Small intestine (tissue), 7 donors: Measurements from ENCODE around the gene REPIN1. TPM values are rescaled to one million over a fixed set of nuclear protein-coding genes. Genes with fewer than 3 reads are reported as not detected.

Experiments
- DNase-seq, 2 donors: peaks; one replicate each; pipeline versions ENCODE4 v3.0.0 to v3.0.0-alpha.2; 2013
- FAIRE-seq: peaks from 2 replicates; lab custom pipeline; 2012; peaks lifted over from hg19 to GRCh38; lab: Jason Lieb, UNC
- H3K27ac ChIP-seq, 3 donors: one replicate each; pipeline ENCODE4 v1.5.1; 2013; ENCODE audit warnings: low read length in 2 of 3, mild to moderate bottlenecking in 2 of 3, control low read depth in 1 of 3, inconsistent platforms in 1 of 3, low read depth in 1 of 3, moderate library complexity in 1 of 3
- H3K27me3 ChIP-seq, 3 donors: one replicate each; pipeline ENCODE4 v1.6.1; 2013; ENCODE audit warnings: low read length in 3 of 3, inconsistent platforms in 1 of 3; ENCODE audit not compliant: control insufficient read depth in 3 of 3, insufficient read depth in 3 of 3
- H3K36me3 ChIP-seq, 3 donors: one replicate each; pipeline ENCODE4 v1.6.1; 2013; ENCODE audit warnings: low read length in 3 of 3, inconsistent platforms in 1 of 3, low read depth in 1 of 3, mild to moderate bottlenecking in 1 of 3, moderate library complexity in 1 of 3; ENCODE audit not compliant: control insufficient read depth in 3 of 3, insufficient read depth in 2 of 3
- H3K4me1 ChIP-seq, 3 donors: one replicate each; pipeline ENCODE4 v1.6.1; 2013; ENCODE audit warnings: low read length in 2 of 3, inconsistent platforms in 1 of 3, low read depth in 1 of 3, mild to moderate bottlenecking in 1 of 3, moderate library complexity in 1 of 3; ENCODE audit not compliant: control insufficient read depth in 3 of 3, insufficient read depth in 2 of 3
- H3K4me3 ChIP-seq, 3 donors: one replicate each; pipeline ENCODE4 v1.5.1; 2013; ENCODE audit warnings: low read length in 3 of 3, control low read depth in 1 of 3, inconsistent platforms in 1 of 3, low read depth in 1 of 3, mild to moderate bottlenecking in 1 of 3, moderate library complexity in 1 of 3
- H3K9me3 ChIP-seq, 2 donors: one replicate each; pipeline ENCODE4 v1.6.1; 2013; ENCODE audit warnings: low read depth in 1 of 2, low read length in 1 of 2; ENCODE audit not compliant: control insufficient read depth in 2 of 2, insufficient read depth in 1 of 2
- WGBS, 3 donors: extraction: QIAGEN DNeasy Blood & Tissue Kit; methylation state at CpG; one replicate each; pipeline ENCODE4 v1.1.7; 2013; 5-methylcytosine and 5-hydroxymethylcytosine counted together
- polyA plus RNA-seq, 4 donors: library from polyadenylated mRNA; stranded (reverse) in 3 of 4; unstranded in 1 of 4; fragments of 200-250 nt in 3 of 4; fragments of 120-200 nt in 1 of 4; gene quantifications; one replicate each; pipeline versions ENCODE4 v1.2.1 to v1.2.3, GENCODE V29; 2013
- donor health status: healthy with polysubstance abuse.
- donor health status: control.
- donor health status: control.
- donor health status: Bipolar disorder and iron deficiency.
- donor health status: healthy.

REPIN1 gene
- polyA plus RNA-seq, 4 donors = 46.5 to 138 (median 78.0) TPM

DNA sequence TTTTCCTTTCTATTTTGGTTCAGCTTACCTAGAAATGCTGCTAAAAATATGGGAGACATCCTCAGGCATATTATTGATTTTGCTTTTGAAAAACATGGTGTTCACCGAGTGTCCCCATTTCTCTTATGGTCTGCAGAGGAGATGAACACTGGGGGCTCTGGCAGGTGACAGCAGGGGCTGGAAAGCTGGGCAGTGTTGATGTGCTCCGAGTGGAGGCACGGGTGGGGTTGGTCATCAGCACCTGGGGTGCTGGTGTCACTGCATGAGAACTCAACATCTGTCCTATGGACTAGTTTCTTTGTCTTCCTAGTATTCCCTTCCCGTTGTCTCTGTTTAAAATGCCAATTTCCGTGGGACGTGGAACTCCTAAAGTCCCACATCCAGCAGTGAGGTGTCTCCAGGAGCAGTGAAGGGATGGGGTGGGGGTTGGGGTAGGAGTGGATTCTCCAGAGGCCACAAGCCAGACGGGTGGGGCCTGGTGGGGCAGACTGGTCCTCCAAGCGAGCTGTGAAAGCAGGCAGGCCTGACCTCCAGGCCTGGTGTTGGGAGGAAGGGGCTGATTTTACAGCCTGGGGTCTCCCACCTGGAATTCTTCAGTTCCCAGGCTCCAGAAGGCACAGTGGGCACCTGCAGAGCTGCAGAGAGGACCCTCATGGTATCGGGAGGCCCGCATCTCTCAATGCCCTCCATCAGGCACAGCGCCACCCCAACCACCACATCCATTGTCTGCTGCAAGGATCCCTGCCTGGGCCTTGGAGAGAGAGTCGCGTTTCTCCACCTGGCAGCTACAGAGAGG lies 35.0 kb downstream of the REPIN1 start:
- Histone ChIP-seq H3K36me3 (peaks cover 0 to 32% (median 0%) of the 10 kb centered on the region in 3 donors), H3K9me3 (no peaks in the 10 kb centered on the region), H3K27ac (peak overlapping the region in 1 of 3 donors; percentile 92), H3K4me3 (no peak overlapping the region), H3K4me1 (peaks cover 4 to 60% (median 11%) of the 10 kb centered on the region in 3 donors), H3K27me3 (no peaks in the 10 kb centered on the region)
- FAIRE-seq (no peak), DNase-seq (no peak)
- 80 to 88% (median 84%) methylated on average over 13 of the region's 13 CpGs for WGBS, 3 donors

DNA sequence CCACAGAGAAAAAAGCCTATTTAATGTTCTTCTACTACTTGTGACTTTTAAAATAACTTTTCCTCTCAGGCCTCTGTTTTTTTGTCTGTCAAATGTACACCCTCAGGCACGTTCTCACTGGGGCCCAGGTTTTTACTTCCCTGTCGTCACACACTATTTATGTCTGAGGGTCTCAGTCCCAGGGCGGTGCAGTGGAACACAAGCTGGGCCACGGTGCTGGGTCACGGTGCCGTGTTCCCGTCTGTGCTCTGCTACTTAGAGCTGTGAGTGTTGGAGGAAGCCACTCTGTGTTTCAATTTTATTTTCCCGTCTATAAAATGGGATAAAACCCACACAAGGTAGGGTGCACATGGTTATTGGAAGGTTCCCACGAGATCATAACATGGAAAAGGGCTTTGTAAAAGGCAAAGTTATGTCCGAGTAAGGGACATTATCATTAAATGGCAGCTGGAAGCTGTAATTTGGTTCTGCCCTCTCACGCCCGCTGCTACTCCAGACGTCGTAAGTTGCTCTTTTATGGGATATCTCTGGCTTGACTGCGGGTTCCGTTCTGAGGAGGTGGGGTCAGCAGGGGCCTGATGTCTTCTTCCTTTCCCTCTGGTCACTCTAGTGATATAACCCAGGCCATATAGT lies 35.7 kb downstream of the REPIN1 start:
- Histone ChIP-seq H3K9me3 (no peaks in the 10 kb centered on the region), H3K27me3 (no peaks in the 10 kb centered on the region), H3K4me3 (peak overlapping the region; percentile 58 to 73 (median 66)), H3K27ac (peak overlapping the region; percentile 84 to 92 (median 86)), H3K36me3 (peaks cover 0 to 32% (median 0%) of the 10 kb centered on the region in 3 donors), H3K4me1 (peaks cover 4 to 60% (median 11%) of the 10 kb centered on the region in 3 donors)
- 23 to 32% (median 26%) methylated on average over 16 of the region's 16 CpGs for WGBS, 3 donors
- no peak for FAIRE-seq
- no peak for DNase-seq

DNA sequence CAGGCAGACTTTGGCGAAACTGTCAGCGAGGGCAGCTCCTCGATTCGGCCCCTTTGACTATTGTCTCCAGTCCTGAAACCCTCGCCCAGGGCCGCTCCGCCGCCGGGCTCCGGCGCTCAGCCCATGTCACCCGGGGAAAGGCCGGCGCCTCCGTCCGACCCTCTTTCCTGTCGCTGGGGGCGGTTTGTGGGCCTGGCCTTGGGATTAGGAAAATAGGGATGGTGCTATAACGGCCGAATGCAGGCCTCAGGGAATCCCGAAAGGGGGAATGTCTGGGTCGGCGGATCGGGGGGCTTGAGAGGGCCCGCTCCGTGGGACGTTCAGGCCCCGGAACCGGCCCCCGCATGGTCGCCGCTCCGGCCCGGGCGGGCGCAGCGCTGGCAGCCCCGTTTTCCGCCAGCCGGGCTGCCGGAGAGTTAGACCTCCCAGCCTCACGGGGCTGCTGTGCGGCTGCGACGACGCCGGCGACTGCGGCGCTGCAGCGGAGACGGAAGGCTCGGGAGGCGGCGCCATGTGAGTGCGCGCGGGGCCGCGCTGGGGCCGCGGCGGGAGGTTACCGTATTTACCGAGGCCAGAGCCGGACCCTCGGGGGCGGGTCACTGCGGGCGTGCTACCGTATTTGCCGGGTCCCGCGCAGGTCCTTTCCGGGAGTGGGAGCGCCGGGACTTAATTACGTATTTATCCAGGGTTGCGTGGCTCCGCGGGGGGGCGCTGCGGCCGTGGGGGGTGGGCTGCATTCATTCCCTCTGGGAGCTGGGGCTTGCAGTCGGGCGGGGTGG lies 36.4 kb downstream of the REPIN1 start:
- 0 to 1% (median 1%) methylated on average over 76 to 86 of the region's 86 CpGs for WGBS, 3 donors

DNA sequence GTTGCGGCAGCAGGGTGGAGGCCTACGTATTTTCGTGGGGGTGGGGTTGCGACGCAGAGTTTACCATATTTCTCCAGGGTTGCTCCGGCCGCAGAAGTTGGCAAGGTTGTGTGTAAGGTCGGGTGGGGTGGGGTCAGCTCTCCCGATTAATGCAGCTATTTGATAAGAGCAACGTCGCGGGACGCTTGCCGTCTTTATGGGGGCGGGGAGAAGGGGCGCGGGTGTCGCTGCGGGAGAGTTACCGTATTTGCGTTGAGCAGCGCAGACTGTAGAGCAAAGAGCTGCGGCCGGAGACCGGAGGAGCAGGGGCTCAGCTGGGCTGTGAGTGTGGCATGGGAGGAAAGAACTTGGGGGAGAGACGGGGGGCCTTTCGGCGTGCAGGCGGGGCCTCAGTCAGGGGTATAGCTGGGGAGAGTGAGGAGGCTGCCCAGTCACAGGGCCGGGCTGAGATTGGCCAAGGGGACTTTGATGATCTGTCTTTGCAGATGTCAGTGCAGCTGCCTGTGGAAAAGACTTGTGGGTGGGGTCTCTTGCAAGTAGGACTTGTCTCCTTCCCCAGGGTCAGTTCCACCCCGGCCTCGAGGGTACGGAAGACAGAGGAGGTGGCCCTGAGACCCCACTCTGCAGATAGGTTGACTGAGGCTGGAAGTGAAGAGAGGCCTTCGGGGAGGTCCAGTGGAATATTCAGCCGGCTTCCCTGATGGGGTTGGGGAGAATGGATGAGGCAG lies 37.1 kb downstream of the REPIN1 start:
- Histone ChIP-seq H3K27ac (peak overlapping the region; percentile 84 to 92 (median 86)), H3K36me3 (peaks cover 0 to 34% (median 0%) of the 10 kb centered on the region in 3 donors), H3K27me3 (no peaks in the 10 kb centered on the region), H3K4me3 (peak overlapping the region; percentile 58 to 73 (median 66)), H3K9me3 (no peaks in the 10 kb centered on the region), H3K4me1 (peaks cover 4 to 53% (median 11%) of the 10 kb centered on the region in 3 donors)
- DNase-seq (peak in 1 of 2 donors; percentile 30), FAIRE-seq (no peak)
- WGBS, 3 donors = 2 to 5% (median 4%) methylated on average over 34 to 35 of the region's 35 CpGs

More for the DNA sequence above, 36.4 kb downstream of the REPIN1 start:
- Histone ChIP-seq H3K27ac (peak overlapping the region; percentile 84 to 92 (median 86)), H3K9me3 (no peaks in the 10 kb centered on the region), H3K4me1 (peaks cover 4 to 60% (median 11%) of the 10 kb centered on the region in 3 donors), H3K4me3 (peak overlapping the region; percentile 58 to 73 (median 66)), H3K27me3 (no peaks in the 10 kb centered on the region), H3K36me3 (peaks cover 0 to 30% (median 0%) of the 10 kb centered on the region in 3 donors)
- DNase-seq (peak; percentile 84 to 95), FAIRE-seq (no peak)

DNA sequence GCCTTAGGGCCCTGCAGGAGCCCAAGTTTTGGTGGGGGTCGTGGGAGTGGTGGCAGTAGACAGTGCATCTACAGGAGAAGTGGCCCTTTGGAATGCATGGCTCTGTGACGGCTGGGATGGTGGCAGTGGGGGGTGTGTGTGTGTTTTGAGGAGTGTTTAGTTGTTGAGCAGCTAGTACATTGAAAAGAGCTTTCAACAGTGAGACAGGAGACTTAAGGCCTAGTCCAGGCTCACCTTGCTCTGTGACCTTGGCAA lies 37.6 kb downstream of the REPIN1 start:
- Histone ChIP-seq H3K27ac (peak overlapping the region; percentile 84 to 92 (median 86)), H3K4me3 (peak overlapping the region; percentile 58 to 73 (median 66)), H3K9me3 (no peaks in the 10 kb centered on the region), H3K36me3 (peaks cover 0 to 36% (median 0%) of the 10 kb centered on the region in 3 donors), H3K27me3 (no peaks in the 10 kb centered on the region), H3K4me1 (peaks cover 4 to 48% (median 11%) of the 10 kb centered on the region in 3 donors)
- DNase-seq = no peak
- 0 to 17% (median 3%) methylated on average over 2 of the region's 2 CpGs for WGBS, 3 donors
- no peak for FAIRE-seq

DNA sequence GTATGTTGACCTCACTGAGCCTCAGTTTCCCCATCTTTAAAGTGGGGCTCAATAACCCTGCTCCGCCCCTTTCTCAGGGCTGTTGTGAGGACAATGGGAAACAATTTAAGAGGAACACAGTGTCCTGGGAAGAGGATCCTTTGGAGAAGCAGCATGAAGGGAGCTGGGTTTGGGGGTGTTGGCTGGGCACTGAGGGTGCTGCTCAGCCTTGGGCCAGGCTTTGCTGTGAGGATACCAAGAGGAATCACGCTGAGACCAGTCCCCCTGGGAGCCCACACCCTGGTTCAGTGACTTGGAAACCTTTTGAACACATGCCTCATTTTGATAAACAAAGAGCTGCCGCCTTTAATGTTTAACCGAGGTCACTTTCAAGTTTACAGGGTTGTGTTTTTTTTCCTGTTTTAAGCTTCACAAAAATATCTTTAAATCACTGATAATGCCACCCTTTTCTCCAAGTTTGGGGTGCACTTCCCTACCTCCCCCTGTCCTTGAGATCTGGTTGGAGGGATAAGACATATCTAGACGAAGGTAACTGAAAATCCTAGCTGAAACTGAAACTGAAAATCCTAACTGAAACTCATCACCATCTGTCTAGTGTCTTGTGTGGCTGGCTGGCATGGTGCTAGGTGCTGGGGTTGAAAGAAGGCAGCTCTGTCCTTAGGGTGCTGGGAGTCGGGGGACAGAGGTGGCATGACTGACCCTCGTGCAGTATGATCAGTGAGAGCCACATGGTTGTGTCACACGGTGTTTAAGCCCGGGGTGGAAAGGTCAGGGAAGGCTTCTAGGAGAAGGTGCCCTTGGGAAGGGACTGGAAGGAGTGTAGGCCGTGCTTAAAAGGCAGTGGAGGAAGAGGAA lies 38.2 kb downstream of the REPIN1 start:
- Histone ChIP-seq H3K27ac (peak overlapping the region; percentile 84 to 92 (median 86)), H3K4me1 (peaks cover 4 to 48% (median 11%) of the 10 kb centered on the region in 3 donors), H3K27me3 (no peaks in the 10 kb centered on the region), H3K4me3 (peak overlapping the region in 2 of 3 donors; percentile 66 to 73), H3K9me3 (no peaks in the 10 kb centered on the region), H3K36me3 (peaks cover 0 to 42% (median 0%) of the 10 kb centered on the region in 3 donors)
- 7 to 26% (median 16%) methylated on average over 10 of the region's 10 CpGs for WGBS, 3 donors
- DNase-seq = peak; percentile 76 to 84
- no peak for FAIRE-seq

DNA sequence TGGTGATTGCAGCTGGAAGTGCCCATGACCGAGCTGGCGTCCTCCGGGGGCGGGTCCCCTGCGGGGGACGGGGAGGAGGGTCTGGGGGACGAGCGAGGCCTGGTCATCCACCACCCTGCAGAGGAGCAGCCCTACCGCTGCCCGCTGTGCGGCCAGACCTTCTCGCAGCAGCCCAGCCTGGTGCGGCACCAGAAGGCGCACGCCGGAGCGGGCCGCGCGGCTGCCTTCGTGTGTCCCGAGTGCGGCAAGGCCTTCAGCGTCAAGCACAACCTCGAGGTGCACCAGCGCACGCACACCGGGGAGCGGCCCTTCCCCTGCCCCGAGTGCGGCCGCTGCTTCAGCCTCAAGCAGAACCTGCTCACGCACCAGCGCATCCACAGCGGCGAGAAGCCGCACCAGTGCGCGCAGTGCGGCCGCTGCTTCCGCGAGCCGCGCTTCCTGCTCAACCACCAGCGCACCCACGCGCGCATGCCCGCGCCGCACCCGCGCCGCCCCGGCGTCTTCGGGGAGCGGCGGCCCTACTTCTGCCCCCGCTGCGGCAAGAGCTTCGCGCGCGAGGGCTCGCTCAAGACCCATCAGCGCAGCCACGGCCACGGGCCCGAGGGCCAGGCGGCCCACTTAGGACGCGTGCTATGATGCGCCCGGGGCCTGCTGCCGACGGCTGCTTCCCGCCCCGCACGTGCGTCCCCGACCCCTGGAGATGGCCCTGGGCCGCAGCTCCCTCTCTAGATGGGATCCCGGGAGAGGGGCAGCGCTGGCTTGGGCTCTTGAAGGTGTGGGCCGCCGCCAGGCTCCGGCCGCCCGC lies 39.2 kb downstream of the REPIN1 start:
- Histone ChIP-seq H3K27ac (peak overlapping the region in 2 of 3 donors; percentile 40 to 86), H3K36me3 (peaks cover 0 to 42% (median 0%) of the 10 kb centered on the region in 3 donors), H3K4me1 (peaks cover 4 to 38% (median 11%) of the 10 kb centered on the region in 3 donors), H3K4me3 (no peak overlapping the region), H3K27me3 (no peaks in the 10 kb centered on the region), H3K9me3 (no peaks in the 10 kb centered on the region)
- 93 to 94% (median 94%) methylated on average over 86 to 91 of the region's 91 CpGs for WGBS, 3 donors
- no peak for FAIRE-seq
- DNase-seq = no peak
